ENCODE measurements around the gene NSG1.

DNA sequence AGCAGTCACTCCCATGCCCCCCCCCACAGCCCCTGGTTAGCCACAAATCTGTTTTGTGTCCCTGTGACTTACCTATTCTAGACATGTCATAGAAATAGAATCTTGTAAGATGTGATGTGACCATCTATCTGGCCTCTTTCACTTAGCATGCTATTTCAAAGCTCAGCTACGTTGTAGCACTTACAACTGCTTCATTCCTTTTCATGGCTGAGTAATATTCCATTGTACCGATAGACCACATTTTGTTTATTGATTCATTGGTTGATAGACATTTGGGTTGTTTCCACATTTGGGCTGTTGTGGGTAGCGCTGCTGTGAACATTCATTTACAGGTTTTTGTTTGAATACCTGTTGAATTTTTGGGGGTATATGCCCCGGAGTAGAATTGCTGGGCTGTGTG, 11.5 kb downstream of the NSG1 start:
- TF ChIP-seq POLR2A (IDR thresholded peaks at IDR 0.05) (no peak), EP300 (IDR thresholded peaks at IDR 0.05) (no peak)
